GM10847 (cell line): ENCODE results near the gene CACNA1G.

Experiments
- POLR2A ChIP-seq: IDR thresholded peaks from 2 replicates; pipeline ENCODE4 v1.6.1; 2011; ENCODE audit not compliant: insufficient read length; ENCODE audit errors: extremely low read depth

Gene CACNA1G

GRCh38 chr17:50529849-50530248 is 30.7 kb upstream of the CACNA1G start:
- no peak for TF ChIP-seq POLR2A

- TF ChIP-seq POLR2A = no peak
These were observed 29.0 kb upstream of the CACNA1G start for GRCh38 chr17:50531428-50532025.

- TF ChIP-seq POLR2A = no peak
These were observed 28.0 kb upstream of the CACNA1G start, which contains the start of gene EPN3 for GRCh38 chr17:50532452-50533024. Gene EPN3, plus strand, starts transcription at chr17:50532735. Its CDS starts 3,822 bp downstream, at chr17:50536557.

DNA sequence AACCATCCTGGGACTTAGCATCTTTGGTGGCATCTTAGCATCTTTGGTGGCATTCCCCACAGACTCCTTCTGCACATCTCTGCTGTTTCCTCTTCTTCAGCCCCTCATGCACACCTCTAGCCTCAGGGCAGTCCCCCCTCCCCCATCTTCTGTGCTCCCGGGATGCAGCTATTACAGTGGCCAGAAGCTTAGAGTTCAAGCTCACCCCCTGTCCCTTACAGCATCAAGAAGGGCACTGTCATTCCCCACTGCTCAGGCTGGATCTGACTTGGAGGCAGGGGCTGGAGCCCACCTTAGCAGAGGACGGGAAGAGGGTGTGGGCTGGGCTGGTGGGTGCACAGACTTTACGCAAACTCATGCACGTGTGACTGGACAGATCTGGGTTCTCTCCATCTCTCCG is 27.3 kb upstream of the CACNA1G start:
- no peak for TF ChIP-seq POLR2A

DNA sequence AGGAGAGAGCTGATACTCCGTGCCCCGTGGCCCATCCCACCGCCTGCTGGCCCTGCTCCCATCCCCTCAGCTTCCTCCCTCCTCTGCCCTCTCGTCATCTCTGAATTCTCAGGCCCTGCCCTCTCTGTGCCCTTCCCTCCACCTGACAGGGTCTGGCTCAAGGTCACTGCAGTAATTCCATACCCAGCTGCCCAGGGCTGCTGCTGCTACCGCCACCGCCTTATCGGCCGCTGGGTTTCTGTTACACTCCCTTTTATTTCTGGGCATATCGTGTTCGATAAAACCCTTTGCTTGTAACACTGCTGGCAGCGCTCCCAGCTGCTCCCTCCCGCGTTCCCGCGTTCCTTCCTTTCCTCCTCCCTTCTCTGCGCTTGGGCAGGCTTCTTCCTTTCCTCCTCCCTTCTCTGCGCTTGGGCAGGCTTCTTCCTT is 26.8 kb upstream of the CACNA1G start:
- TF ChIP-seq POLR2A = no peak

DNA sequence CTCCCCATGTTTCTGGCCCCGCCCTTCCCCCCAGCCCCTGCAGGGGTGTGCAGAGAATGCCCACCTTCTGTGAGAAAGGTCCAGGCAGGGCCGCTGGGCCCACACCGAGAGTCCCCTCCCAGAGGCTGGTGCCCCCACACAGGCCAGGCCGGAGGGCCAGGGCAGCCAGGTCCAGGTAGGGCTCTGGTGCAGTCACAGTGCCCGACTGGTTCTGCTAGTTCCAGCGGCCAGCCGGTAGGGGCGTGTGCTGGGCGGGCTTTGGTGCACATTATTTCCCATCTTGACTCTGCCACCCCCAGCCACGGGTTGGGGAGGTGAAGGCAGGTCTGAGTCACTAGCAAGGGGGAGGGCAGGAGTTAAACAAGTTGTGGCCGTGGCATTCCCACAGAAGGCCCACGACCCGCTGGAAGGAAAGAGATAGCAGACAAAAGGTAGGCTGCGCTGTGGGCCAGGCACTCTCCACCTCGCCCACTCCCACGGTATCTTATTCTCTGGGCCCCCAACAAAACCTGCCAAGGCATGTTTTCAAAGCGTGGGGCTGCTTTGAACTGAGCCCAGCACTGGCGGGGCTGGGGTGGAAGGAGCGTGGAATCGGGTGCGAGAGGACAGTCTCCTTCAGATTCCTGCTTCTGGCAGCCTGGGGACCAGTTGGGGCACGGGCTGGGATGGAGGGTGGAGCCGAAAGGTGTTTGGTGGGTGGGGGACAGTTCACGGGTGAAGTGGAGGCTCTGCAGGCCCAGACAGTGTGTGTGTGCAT is 26.1 kb upstream of the CACNA1G start:
- TF ChIP-seq POLR2A = no peak

DNA sequence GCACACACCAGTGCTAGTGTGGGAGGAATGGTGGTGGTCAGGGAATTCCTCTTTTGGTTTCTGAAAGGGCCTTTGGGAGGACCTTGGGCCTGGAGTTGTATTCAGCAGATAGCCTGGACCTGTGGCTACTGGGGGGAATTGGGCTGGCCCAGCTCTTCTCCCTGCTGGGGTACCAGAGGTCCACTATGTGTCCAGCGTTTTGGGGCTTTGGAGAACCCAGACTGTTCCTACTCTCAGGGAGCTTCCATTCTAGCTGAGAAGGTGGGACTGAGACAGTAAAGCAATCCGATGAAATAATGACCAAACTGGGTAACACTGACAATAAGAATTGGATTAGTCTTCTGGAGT is 25.6 kb upstream of the CACNA1G start:
- TF ChIP-seq POLR2A = no peak

GRCh38 chr17:50535407-50535806 is 25.1 kb upstream of the CACNA1G start:
- no peak for TF ChIP-seq POLR2A

- no peak for TF ChIP-seq POLR2A
These were observed 23.6 kb upstream of the CACNA1G start for GRCh38 chr17:50536683-50537646.

GRCh38 chr17:50537721-50538548 is 22.6 kb upstream of the CACNA1G start:
- TF ChIP-seq POLR2A = no peak

DNA sequence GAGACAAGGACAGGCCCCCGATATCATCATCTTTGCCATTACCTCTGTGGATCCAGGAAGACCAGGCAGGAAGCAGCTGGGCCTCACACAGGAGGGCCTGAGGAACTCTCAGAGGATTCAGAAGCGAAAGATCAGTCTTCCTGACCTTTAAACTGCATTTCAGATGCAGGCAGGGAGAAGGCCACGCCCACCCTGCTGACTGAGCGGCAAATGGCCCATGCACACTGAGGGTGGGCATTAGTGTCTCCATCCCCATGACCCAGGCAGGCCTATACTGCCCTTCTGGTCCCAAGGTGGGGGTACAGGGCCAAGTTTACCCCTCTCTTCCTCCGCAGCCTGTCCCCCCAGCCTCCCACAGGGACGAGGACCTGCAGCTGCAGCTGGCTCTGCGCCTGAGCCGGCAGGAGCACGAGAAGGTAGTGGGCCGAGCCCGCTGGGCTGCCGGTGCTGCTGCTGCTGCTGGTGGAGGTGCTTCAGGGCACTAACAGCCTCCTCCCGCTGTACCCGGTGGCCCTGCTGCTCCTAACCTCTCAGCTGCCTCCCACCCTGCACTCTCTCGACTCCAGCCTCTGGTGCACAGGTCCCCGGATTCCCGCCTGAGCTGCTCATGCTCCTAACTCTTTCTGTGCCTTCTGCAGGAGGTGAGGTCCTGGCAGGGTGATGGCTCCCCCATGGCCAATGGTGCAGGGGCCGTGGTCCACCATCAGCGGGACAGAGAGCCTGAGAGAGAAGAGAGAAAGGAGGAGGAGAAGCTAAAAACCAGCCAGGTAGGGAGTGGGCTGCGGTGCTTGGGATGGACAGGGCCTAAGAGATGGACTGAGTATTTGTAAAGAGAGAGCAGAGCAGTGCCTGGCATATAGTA is 21.7 kb upstream of the CACNA1G start:
- TF ChIP-seq POLR2A = no peak

DNA sequence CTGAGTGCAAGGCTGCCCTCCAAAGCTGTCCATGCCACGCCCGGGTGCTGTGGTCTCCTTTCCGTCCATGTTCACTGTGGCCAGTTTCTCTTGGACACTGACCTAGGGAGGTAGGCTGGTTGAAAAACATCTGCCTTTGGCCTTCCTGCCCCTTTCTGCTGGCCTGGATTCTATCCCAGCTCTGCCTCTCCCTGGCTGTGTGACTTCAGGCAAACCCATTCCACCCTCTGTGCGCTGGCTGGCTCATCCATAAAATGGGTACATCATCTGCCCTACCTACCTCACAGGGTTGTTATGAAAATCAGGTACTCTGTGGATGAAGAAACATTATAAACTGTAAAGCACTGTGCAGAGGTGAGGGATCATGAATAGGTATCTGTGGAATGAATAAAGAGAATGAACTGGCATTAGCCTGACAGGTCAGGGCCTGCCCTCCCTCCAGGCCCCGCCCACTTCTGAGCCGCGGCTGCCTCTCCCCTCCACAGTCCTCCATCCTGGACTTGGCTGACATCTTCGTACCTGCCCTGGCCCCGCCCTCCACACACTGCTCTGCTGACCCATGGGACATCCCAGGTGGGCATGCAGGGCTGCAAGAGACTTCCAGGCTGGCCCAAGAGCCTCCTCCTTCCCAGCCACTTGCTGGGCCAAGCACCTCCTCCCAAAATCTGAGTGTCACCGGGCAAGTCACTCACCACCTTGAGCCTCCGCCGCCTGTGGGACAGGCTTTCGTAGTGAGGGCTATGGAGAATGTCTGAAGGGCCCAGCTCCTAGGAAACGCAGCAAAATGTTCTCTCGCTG is 20.6 kb upstream of the CACNA1G start:
- no peak for TF ChIP-seq POLR2A

- TF ChIP-seq POLR2A = no peak
These were observed 19.7 kb upstream of the CACNA1G start for GRCh38 chr17:50540560-50541401.
